Kidney (tissue), 14 donors: ENCODE results near the gene UBE2J2. TPM values are rescaled to one million over a fixed set of nuclear protein-coding genes. Genes with fewer than 3 reads are reported as not detected.

Experiments used
- DNase-seq, 5 donors: peaks; one replicate each; pipeline ENCODE4 v3.0.0-alpha.2; 2013 to 2020
- FAIRE-seq: peaks from 2 replicates; lab custom pipeline; 2012; peaks lifted over from hg19 to GRCh38; lab: Jason Lieb, UNC
- H3K27ac ChIP-seq, 2 donors: one replicate each; pipeline ENCODE4 v1.7.0; 2013; ENCODE audit warnings: low read depth in 2 of 2, low read length in 2 of 2, inconsistent platforms in 1 of 2
- H3K27me3 ChIP-seq: one replicate; pipeline ENCODE4 v1.7.1; 2013; ENCODE audit warnings: low read length, inconsistent platforms; ENCODE audit not compliant: control insufficient read depth, insufficient read depth
- H3K36me3 ChIP-seq, 3 donors: one replicate each; pipeline versions ENCODE4 v1.7.0 to v1.7.1; 2013; ENCODE audit warnings: low read length in 3 of 3, control low read depth in 1 of 3, inconsistent platforms in 1 of 3; ENCODE audit not compliant: insufficient read depth in 3 of 3, control insufficient read depth in 2 of 3
- H3K4me1 ChIP-seq, 3 donors: one replicate each; pipeline versions ENCODE4 v1.7.0 to v1.7.1; 2013; ENCODE audit warnings: low read length in 3 of 3, inconsistent platforms in 1 of 3, low read depth in 1 of 3; ENCODE audit not compliant: control insufficient read depth in 2 of 3, insufficient read depth in 2 of 3
- H3K4me3 ChIP-seq, 3 donors: one replicate each; pipeline versions ENCODE4 v1.7.0 to v1.8.1; 2013; ENCODE audit warnings: low read length in 3 of 3, control low read depth in 1 of 3, inconsistent platforms in 1 of 3
- H3K9ac ChIP-seq, 3 donors: one replicate each; pipeline versions ENCODE4 v1.7.0 to v1.7.1; 2013; ENCODE audit warnings: low read length in 3 of 3, control low read depth in 1 of 3, inconsistent platforms in 1 of 3
- H3K9me3 ChIP-seq, 3 donors: one replicate each; pipeline versions ENCODE4 v1.7.0 to v1.7.1; 2013; ENCODE audit warnings: low read length in 3 of 3, control low read depth in 1 of 3, inconsistent platforms in 1 of 3; ENCODE audit not compliant: control insufficient read depth in 2 of 3, insufficient read depth in 1 of 3
- intact Hi-C: fragments of 100-400 bp; cut with DNase I; formaldehyde crosslinking; loops from one replicate; pipeline ENCODE4 v1.11.1; 2022
- polyA plus RNA-seq: library from polyadenylated mRNA; stranded (reverse); fragments of 350-450 nt; fragmentation: Illumina TruSeq; extraction: RNeasy Lipid Tissue Mini Kit (QIAGEN cat#74804); gene quantifications from one replicate; pipeline ENCODE4 v1.2.3, GENCODE V29; 2014; ENCODE audit warnings: low read depth, low replicate concordance; ENCODE audit not compliant: insufficient read depth
- total RNA-seq: library from RNA; stranded (reverse); fragmentation: NEBNext Ultra II Directional; extraction: Animal tissue kit (Norgen Biotek cat#: 25700); gene quantifications from one replicate; pipeline ENCODE4 v1.2.1, GENCODE V29; 2021
- TF ChIP-seq, protein P1 (sequence below): IDR thresholded peaks from 3 replicates; pipeline ENCODE4 v1.5.1; 2012; ENCODE audit warnings: mild to moderate bottlenecking, moderate library complexity, borderline replicate concordance; ENCODE audit not compliant: insufficient read depth; ENCODE audit errors: extremely low read depth
- donor health status: control.
- donor health status: control.
- donor health status: control.
- donor health status: control.
- donor health status: control.
- donor health status: DM: yes; HTN: yes; CAD: no.
- donor health status: Normal renal cell carcinoma (clear cell type).

UBE2J2 gene
- total and polyA plus RNA-seq, 2 donors from 2014 or later = 56.6 to 57.4 TPM

GRCh38 chr1:1262758-1263157 is 10.9 kb downstream of the UBE2J2 start:
- H3K27ac ChIP-seq = no peak overlapping the region
- peaks cover 5 to 26% (median 18%) of the 10 kb centered on the region in 3 donors for H3K36me3 ChIP-seq
- no peak overlapping the region for H3K4me3 ChIP-seq
- FAIRE-seq = no peak
- TF ChIP-seq, protein P1, sequence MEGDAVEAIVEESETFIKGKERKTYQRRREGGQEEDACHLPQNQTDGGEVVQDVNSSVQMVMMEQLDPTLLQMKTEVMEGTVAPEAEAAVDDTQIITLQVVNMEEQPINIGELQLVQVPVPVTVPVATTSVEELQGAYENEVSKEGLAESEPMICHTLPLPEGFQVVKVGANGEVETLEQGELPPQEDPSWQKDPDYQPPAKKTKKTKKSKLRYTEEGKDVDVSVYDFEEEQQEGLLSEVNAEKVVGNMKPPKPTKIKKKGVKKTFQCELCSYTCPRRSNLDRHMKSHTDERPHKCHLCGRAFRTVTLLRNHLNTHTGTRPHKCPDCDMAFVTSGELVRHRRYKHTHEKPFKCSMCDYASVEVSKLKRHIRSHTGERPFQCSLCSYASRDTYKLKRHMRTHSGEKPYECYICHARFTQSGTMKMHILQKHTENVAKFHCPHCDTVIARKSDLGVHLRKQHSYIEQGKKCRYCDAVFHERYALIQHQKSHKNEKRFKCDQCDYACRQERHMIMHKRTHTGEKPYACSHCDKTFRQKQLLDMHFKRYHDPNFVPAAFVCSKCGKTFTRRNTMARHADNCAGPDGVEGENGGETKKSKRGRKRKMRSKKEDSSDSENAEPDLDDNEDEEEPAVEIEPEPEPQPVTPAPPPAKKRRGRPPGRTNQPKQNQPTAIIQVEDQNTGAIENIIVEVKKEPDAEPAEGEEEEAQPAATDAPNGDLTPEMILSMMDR = no peak
- intact Hi-C loops = no loop called here
- peaks cover 0 to 8% (median 5%) of the 10 kb centered on the region in 3 donors for H3K4me1 ChIP-seq
- no peak for DNase-seq
- H3K9ac ChIP-seq = no peak overlapping the region
- no peaks in the 10 kb centered on the region for H3K27me3 ChIP-seq
- H3K9me3 ChIP-seq = no peaks in the 10 kb centered on the region

- Histone ChIP-seq H3K36me3 (peaks cover 5 to 26% (median 18%) of the 10 kb centered on the region in 3 donors), H3K27ac (no peak overlapping the region), H3K27me3 (no peaks in the 10 kb centered on the region), H3K4me1 (peaks cover 0 to 8% (median 5%) of the 10 kb centered on the region in 3 donors), H3K9me3 (no peaks in the 10 kb centered on the region), H3K4me3 (no peak overlapping the region), H3K9ac (no peak overlapping the region)
- TF ChIP-seq, protein P1 = no peak
- DNase-seq (peak in 1 of 5 donors; percentile 40), FAIRE-seq (no peak)
- intact Hi-C loops = no loop called here
Observed at GRCh38 chr1:1262071-1262470, 11.6 kb downstream of the UBE2J2 start.

DNA sequence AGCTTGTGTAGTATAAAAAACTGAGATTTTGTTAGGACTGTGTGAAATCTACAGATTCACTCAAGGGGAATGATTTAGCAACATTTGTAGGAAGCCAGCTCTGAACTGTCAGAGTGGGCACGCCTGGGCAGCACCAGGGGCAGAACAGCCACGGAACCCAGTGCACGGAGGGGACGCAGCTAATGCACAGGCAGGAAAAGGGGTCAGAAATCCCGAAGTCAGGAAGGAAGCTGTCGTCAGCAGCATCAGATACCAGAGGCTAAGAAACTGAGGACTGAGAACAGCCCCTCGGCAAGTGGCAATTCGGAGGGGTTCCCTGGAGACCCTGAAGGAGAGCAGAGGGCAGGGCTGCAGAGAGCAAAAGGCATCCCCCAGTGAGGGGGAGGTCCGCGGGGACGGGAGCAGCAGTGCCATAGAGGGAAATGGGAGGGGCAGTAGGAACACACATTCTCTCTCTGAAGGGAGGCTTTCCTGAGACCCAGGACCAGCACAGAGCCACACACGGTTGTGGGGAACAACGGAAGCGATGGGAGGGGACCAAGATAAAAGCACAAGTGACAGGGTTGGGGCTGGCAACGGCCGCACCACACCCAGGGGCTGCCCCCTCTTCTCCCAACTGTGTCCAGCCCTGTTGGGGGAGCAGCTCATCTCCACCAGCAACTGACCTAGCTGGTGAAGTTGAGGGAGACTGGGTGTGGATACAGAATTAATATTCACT is 12.7 kb downstream of the UBE2J2 start:
- H3K9me3 ChIP-seq = no peaks in the 10 kb centered on the region
- peaks cover 0 to 8% (median 5%) of the 10 kb centered on the region in 3 donors for H3K4me1 ChIP-seq
- no peak overlapping the region for H3K4me3 ChIP-seq
- TF ChIP-seq, protein P1 = no peak
- H3K9ac ChIP-seq = no peak overlapping the region
- no peaks in the 10 kb centered on the region for H3K27me3 ChIP-seq
- no peak for FAIRE-seq
- H3K36me3 ChIP-seq = peaks cover 5 to 26% (median 18%) of the 10 kb centered on the region in 3 donors
- intact Hi-C loops = no loop called here
- peak in 1 of 5 donors; percentile 55 for DNase-seq
- H3K27ac ChIP-seq = no peak overlapping the region
